H1 (cell line): ENCODE results near the gene VPS13C.

Experiments used
- CBX5 ChIP-seq: fragments of 300-800, 300-1000 bp; sonication (generic); IDR thresholded peaks from 2 replicates; pipeline ENCODE4 v1.7.1; 2016; ENCODE audit warnings: antibody characterized with exemption, low read length, low read depth
- CBX8 ChIP-seq: fragments of 300-800, 300-1000 bp; sonication (generic); IDR thresholded peaks from 2 replicates; pipeline ENCODE4 v1.7.1; 2016; ENCODE audit warnings: low read depth, low read length, borderline replicate concordance
- CTCF ChIP-seq, 3 experiments: IDR thresholded peaks; 1 replicate in 2 of 3; 2 replicates in 1 of 3; pipeline versions ENCODE4 v1.5.1 to v1.6.1; 2011; ENCODE audit warnings: low read length in 3 of 3, mild to moderate bottlenecking in 3 of 3, inconsistent platforms in 2 of 3, low read depth in 1 of 3, moderate library complexity in 1 of 3; ENCODE audit not compliant: insufficient read depth in 1 of 3; ENCODE audit errors: control extremely low read depth in 1 of 3
- EP300 ChIP-seq, 2 experiments: IDR thresholded peaks; 1 replicate in 1 of 2; 2 replicates in 1 of 2; pipeline ENCODE4 v1.6.1; 2011 to 2012; ENCODE audit warnings: low read depth in 2 of 2, low read length in 2 of 2, mild to moderate bottlenecking in 2 of 2, borderline replicate concordance in 1 of 2, inconsistent platforms in 1 of 2, moderate library complexity in 1 of 2
- FOSL1 ChIP-seq: IDR thresholded peaks from 2 replicates; pipeline ENCODE4 v1.6.1; 2011; ENCODE audit warnings: mild to moderate bottlenecking, low read depth, low read length, moderate library complexity; ENCODE audit not compliant: insufficient read depth
- GTF2F1 ChIP-seq: IDR thresholded peaks from 2 replicates; pipeline ENCODE4 v1.6.1; 2012; ENCODE audit warnings: low read depth, low read length, improper control_type of control experiment, borderline replicate concordance
- JUND ChIP-seq: IDR thresholded peaks from 2 replicates; pipeline ENCODE4 v1.6.1; 2011; ENCODE audit warnings: mild to moderate bottlenecking, improper control_type of control experiment, low read length
- KDM1A ChIP-seq: fragments of 200-600, 300-600 bp; sonication (generic); IDR thresholded peaks from 2 replicates; pipeline ENCODE4 v1.7.1; 2016; ENCODE audit warnings: mild to moderate bottlenecking, low read length, borderline replicate concordance
- RBBP5 ChIP-seq: IDR thresholded peaks from 2 replicates; pipeline ENCODE4 v1.7.1; 2012; ENCODE audit warnings: low read depth, mild to moderate bottlenecking, inconsistent platforms, low read length, moderate library complexity, borderline replicate concordance
- TAF7 ChIP-seq: optimal IDR thresholded peaks from 2 replicates; pipeline ENCODE3; 2011; ENCODE audit warnings: low read depth, mild to moderate bottlenecking, inconsistent platforms, low read length, moderate library complexity, borderline replicate concordance
- TCF12 ChIP-seq: IDR thresholded peaks from 2 replicates; pipeline ENCODE4 v1.6.1; 2011; ENCODE audit warnings: low read depth, mild to moderate bottlenecking, low read length
- USF2 ChIP-seq: IDR thresholded peaks from 2 replicates; pipeline ENCODE4 v1.6.1; 2011; ENCODE audit warnings: low read length, improper control_type of control experiment

GRCh38 chr15:61839546-61839945 lies 220.7 kb downstream of the VPS13C start:
- no peak for TF ChIP-seq FOSL1
- no peak for TF ChIP-seq CTCF (IDR thresholded peaks at IDR 0.05; ENCODE audit: control extremely low read depth in 1 of 3, insufficient read depth in 1 of 3, low read depth in 1 of 3, low read length in 3 of 3)
- TF ChIP-seq KDM1A = no peak
- TF ChIP-seq GTF2F1 = no peak
- TF ChIP-seq CBX5 = no peak
- TF ChIP-seq TCF12 = no peak
- no peak for TF ChIP-seq RBBP5
- TF ChIP-seq USF2 = no peak
- no peak for TF ChIP-seq EP300 (IDR thresholded peaks at IDR 0.05; ENCODE audit: borderline replicate concordance in 1 of 2, low read depth in 2 of 2, low read length in 2 of 2)
- TF ChIP-seq CBX8 = no peak
- TF ChIP-seq TAF7 = no peak
- no peak for TF ChIP-seq JUND
